Measurements from ENCODE around the gene TDRD7. TPM values are rescaled to one million over a fixed set of nuclear protein-coding genes. Genes with fewer than 3 reads are reported as not detected.

The TDRD7 gene
- total and polyA plus RNA-seq, 9 donors = 7.4 to 15.6 (median 9.8) TPM

- no peaks in the 10 kb centered on the region for H3K27me3 ChIP-seq
- no peak for TF ChIP-seq CTCF (IDR thresholded peaks at IDR 0.05)
- no peak for TF ChIP-seq EP300 (IDR thresholded peaks at IDR 0.05)
- H3K36me3 ChIP-seq = no peaks in the 10 kb centered on the region
- no peaks in the 10 kb centered on the region for H3K9me3 ChIP-seq
- no peak overlapping the region for H3K27ac ChIP-seq
- no peak for DNase-seq
- intact Hi-C loops (cut with DNase I) = no loop called here
- H3K4me1 ChIP-seq (ENCODE audit: insufficient read depth) = no peaks in the 10 kb centered on the region
- H3K4me3 ChIP-seq = no peak overlapping the region
- WGBS, 3 donors = 59 to 73% (median 68%) methylated on average over 5 of the region's 5 CpGs
Observed at GRCh38 chr9:97388721-97389238, 23.1 kb upstream of the TDRD7 start.

GRCh38 chr9:97389249-97389648 lies 22.6 kb upstream of the TDRD7 start:
- Histone ChIP-seq H3K4me1 (ENCODE audit: insufficient read depth) (no peaks in the 10 kb centered on the region), H3K4me3 (no peak overlapping the region), H3K27me3 (no peaks in the 10 kb centered on the region), H3K36me3 (no peaks in the 10 kb centered on the region), H3K9me3 (no peaks in the 10 kb centered on the region), H3K27ac (no peak overlapping the region)
- WGBS, 3 donors = 72 to 81% (median 79%) methylated on average over 3 of the region's 3 CpGs
- DNase-seq = no peak
- intact Hi-C loops (cut with DNase I) = no loop called here
- no peak for TF ChIP-seq EP300 (IDR thresholded peaks at IDR 0.05)
- TF ChIP-seq CTCF (IDR thresholded peaks at IDR 0.05) = no peak
- TF ChIP-seq POLR2A (IDR thresholded peaks at IDR 0.05) = no peak

GRCh38 chr9:97390791-97391406 lies 21.0 kb upstream of the TDRD7 start:
- no peak overlapping the region for H3K27ac ChIP-seq
- TF ChIP-seq CTCF (IDR thresholded peaks at IDR 0.05) (no peak), POLR2A (IDR thresholded peaks at IDR 0.05) (no peak), EP300 (IDR thresholded peaks at IDR 0.05) (no peak)
- no peaks in the 10 kb centered on the region for H3K9me3 ChIP-seq
- H3K36me3 ChIP-seq = no peaks in the 10 kb centered on the region
- DNase-seq = no peak
- intact Hi-C loops (cut with DNase I) = no loop called here
- WGBS, 3 donors = 59 to 75% (median 71%) methylated on average over 10 of the region's 10 CpGs
- H3K27me3 ChIP-seq = no peaks in the 10 kb centered on the region
- H3K4me3 ChIP-seq = no peak overlapping the region
- no peaks in the 10 kb centered on the region for H3K4me1 ChIP-seq (ENCODE audit: insufficient read depth)

- no peak for DNase-seq
- no peaks in the 10 kb centered on the region for H3K9me3 ChIP-seq
- no peak overlapping the region for H3K27ac ChIP-seq
- 48 to 60% (median 54%) methylated on average over 3 of the region's 3 CpGs for WGBS, 3 donors
- no peaks in the 10 kb centered on the region for H3K27me3 ChIP-seq
- H3K36me3 ChIP-seq = no peaks in the 10 kb centered on the region
- intact Hi-C loops (cut with DNase I) = no loop called here
- no peak for TF ChIP-seq POLR2A (IDR thresholded peaks at IDR 0.05)
- TF ChIP-seq EP300 (IDR thresholded peaks at IDR 0.05) = no peak
- no peak for TF ChIP-seq CTCF (IDR thresholded peaks at IDR 0.05)
- no peak overlapping the region for H3K4me3 ChIP-seq
- H3K4me1 ChIP-seq (ENCODE audit: insufficient read depth) = no peaks in the 10 kb centered on the region
Observed at GRCh38 chr9:97394881-97395280, 17.0 kb upstream of the TDRD7 start.
